ENCODE results near the gene MAP3K4. TPM values are rescaled to one million over a fixed set of nuclear protein-coding genes. Genes with fewer than 3 reads are reported as not detected.

MAP3K4 gene
- total RNA-seq, 4 donors from 2014 or later: 22.5 to 38.0 (median 27.4) TPM

DNA sequence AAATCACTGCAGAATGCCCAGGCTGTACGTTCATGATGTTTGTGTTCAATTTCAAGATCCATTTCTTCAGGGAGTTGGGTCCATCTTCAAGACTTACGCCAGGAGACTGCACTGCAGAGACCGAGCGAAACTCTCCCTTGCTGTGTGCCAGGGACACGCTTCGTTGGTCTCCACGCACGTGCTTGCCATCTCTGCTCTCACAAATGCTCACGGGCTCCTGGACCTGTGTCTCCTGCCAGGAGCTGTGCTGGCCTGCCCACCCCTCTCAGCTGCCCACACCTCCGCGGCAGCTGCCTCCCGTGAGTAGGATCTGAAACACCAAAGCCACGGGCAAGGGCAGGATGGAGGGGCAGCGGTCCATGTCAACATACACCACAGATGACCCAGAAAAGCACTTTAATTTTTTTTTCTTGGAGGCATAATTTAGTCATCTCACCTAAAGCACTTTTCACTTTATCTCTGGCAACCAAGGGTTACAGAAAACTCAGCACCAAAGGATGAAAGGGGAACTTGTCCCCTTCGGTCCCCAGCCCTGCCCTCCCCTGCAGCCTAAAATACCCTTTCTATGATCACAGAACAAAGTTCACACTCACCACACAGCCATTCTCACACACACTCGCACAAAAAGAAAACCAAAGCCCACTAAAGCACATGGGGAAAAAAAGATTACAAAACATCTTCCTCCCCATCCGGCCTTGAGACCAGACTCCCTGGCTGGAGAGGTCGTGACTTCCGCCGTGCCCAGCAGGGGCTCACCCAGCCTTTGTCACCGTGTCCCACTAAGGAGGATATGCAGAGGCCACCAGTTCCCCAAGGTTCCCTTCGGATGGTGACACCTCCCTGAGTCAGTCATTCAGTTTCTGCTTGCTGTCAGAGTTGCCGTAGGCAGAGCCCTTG is 144.4 kb downstream of the MAP3K4 start:
- intact Hi-C loops (cut with DNase I): no loop called here

DNA sequence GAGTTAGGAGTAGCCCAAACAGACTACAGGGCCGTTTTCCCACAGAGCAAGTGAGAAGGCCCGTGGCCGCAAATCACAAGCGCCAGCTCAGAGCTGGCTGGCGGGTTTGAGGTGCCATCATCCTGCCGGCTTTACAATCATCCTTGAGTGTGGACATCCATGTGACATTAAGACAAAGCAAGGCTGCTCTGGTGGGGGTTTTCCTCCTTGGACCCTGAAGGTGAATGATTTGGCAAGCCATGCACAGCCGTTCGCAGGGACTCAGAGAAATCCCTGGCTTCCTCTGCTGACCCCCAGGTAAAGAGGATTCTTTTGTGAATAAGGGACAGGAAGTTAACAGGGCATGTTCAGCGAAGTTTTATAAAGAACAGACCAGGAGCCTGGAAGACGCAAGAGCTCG is 145.1 kb downstream of the MAP3K4 start:
- TF ChIP-seq, protein P1, sequence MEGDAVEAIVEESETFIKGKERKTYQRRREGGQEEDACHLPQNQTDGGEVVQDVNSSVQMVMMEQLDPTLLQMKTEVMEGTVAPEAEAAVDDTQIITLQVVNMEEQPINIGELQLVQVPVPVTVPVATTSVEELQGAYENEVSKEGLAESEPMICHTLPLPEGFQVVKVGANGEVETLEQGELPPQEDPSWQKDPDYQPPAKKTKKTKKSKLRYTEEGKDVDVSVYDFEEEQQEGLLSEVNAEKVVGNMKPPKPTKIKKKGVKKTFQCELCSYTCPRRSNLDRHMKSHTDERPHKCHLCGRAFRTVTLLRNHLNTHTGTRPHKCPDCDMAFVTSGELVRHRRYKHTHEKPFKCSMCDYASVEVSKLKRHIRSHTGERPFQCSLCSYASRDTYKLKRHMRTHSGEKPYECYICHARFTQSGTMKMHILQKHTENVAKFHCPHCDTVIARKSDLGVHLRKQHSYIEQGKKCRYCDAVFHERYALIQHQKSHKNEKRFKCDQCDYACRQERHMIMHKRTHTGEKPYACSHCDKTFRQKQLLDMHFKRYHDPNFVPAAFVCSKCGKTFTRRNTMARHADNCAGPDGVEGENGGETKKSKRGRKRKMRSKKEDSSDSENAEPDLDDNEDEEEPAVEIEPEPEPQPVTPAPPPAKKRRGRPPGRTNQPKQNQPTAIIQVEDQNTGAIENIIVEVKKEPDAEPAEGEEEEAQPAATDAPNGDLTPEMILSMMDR (IDR thresholded peaks at IDR 0.05): no peak
- no peak for TF ChIP-seq POLR2A (IDR thresholded peaks at IDR 0.05)
- WGBS, 2 donors: 89 to 95% methylated on average over 6 to 7 of the region's 11 CpGs
- intact Hi-C loops (cut with DNase I): no loop called here
- Histone ChIP-seq H3K4me1 (peaks cover 0 to 25% (median 8%) of the 10 kb centered on the region in 3 donors), H3K27ac (no peak overlapping the region), H3K27me3 (no peaks in the 10 kb centered on the region), H3K36me3 (peaks cover 0 to 65% (median 5%) of the 10 kb centered on the region in 3 donors), H3K9me3 (no peaks in the 10 kb centered on the region), H3K4me3 (no peak overlapping the region)
- no peak for DNase-seq

More for the DNA sequence above, 144.4 kb downstream of the MAP3K4 start:
- H3K4me3 ChIP-seq: no peak overlapping the region
- H3K9me3 ChIP-seq: no peaks in the 10 kb centered on the region
- no peak for DNase-seq
- TF ChIP-seq POLR2A (IDR thresholded peaks at IDR 0.05): no peak
- TF ChIP-seq, protein P1 (IDR thresholded peaks at IDR 0.05): no peak
- 75 to 83% methylated on average over 21 of the region's 23 CpGs for WGBS, 2 donors
- no peak overlapping the region for H3K27ac ChIP-seq
- H3K36me3 ChIP-seq: peaks cover 0 to 70% (median 5%) of the 10 kb centered on the region in 3 donors
- no peaks in the 10 kb centered on the region for H3K27me3 ChIP-seq
- H3K4me1 ChIP-seq: peaks cover 0 to 25% (median 8%) of the 10 kb centered on the region in 3 donors

DNA sequence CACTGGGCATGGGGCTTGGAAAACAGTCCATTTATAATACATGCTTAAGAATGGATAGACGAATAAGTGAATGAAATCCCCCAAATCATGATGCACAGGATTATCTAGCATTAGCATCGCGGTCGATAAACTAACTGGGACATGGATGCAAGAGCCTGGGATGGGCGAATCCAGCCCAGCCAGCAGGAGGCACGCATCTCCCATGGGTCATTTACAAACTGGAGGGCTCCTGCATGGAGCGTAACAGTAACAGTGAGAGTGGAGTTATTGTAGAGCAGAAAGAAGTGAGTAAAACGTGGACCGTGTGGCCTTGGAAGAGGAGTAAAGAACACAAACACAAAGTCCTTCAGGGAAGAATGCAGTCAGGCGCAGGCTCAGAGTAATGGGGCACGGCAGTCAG is 145.8 kb downstream of the MAP3K4 start:
- H3K4me1 ChIP-seq: peaks cover 0 to 25% (median 8%) of the 10 kb centered on the region in 3 donors
- intact Hi-C loops (cut with DNase I): no loop called here
- H3K4me3 ChIP-seq: no peak overlapping the region
- H3K9me3 ChIP-seq: no peaks in the 10 kb centered on the region
- TF ChIP-seq POLR2A (IDR thresholded peaks at IDR 0.05): no peak
- TF ChIP-seq, protein P1 (IDR thresholded peaks at IDR 0.05): no peak
- peaks cover 0 to 58% (median 5%) of the 10 kb centered on the region in 3 donors for H3K36me3 ChIP-seq
- no peaks in the 10 kb centered on the region for H3K27me3 ChIP-seq
- no peak overlapping the region for H3K27ac ChIP-seq
- DNase-seq: no peak
- WGBS, 2 donors: 92 to 96% methylated on average over 11 of the region's 11 CpGs

DNA sequence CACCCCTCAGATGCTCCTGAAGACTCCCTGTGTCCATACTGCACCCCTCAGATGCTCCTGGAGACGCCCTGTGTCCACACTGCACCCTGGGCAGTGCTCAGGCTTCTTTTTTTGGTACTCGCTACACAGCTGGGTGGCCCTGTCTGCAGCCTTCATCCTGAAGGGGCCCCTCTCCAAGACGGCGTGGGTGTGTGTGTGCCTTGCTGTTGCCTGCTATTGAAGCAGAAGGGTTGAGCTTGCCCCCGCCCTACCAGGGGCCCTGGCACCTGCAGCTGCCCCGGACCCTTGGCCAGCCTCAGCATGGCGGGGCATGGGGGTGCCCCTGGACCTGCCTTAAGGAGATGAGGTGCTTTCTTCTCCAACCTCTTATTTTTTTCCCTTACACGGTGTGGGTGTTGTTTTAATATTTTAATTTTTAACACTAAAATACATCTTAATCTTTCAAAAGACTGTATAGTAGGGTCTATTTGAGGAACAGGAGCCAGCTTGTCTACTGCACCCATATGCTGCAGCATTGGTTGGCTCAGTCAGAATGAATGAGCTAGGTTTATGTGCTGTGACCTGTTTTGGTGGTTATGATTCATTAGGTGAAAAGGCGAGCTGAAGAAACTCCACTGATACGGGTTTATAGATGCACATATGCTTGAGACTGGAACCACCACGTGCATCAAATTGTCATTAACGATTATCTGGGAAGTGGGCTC is 146.4 kb downstream of the MAP3K4 start:
- peaks cover 0 to 25% (median 8%) of the 10 kb centered on the region in 3 donors for H3K4me1 ChIP-seq
- intact Hi-C loops (cut with DNase I): no loop called here
- no peak for DNase-seq
- TF ChIP-seq POLR2A (IDR thresholded peaks at IDR 0.05): no peak
- TF ChIP-seq, protein P1 (IDR thresholded peaks at IDR 0.05): no peak
- no peaks in the 10 kb centered on the region for H3K27me3 ChIP-seq
- H3K9me3 ChIP-seq: no peaks in the 10 kb centered on the region
- no peak overlapping the region for H3K4me3 ChIP-seq
- 34 to 79% methylated on average over 11 of the region's 12 CpGs for WGBS, 2 donors
- peak overlapping the region in 1 of 4 donors; percentile 45 for H3K27ac ChIP-seq
- H3K36me3 ChIP-seq: peaks cover 0 to 51% (median 5%) of the 10 kb centered on the region in 3 donors

Measured in esophagus squamous epithelium (tissue), 5 donors.